Upper lobe of left lung (tissue), 4 donors: Measurements from ENCODE around the gene HACD3.

Experiments used
- EP300 ChIP-seq, 4 donors: sonication (generic); formaldehyde crosslinking; IDR thresholded peaks; one replicate each; pipeline ENCODE4 v1.5.1; 2017; ENCODE audit warnings: antibody characterized with exemption in 4 of 4, control low read depth in 2 of 4
- POLR2A ChIP-seq, 4 donors: fragments of 450-650 bp; IDR thresholded peaks; one replicate each; pipeline ENCODE4 v1.5.1; 2016 to 2017; ENCODE audit warnings: antibody characterized with exemption in 4 of 4, mild to moderate bottlenecking in 2 of 4
- POLR2AphosphoS5 ChIP-seq, 2 donors: sonication (generic); formaldehyde crosslinking; IDR thresholded peaks; one replicate each; pipeline ENCODE4 v1.5.1; 2017; ENCODE audit warnings: antibody characterized with exemption in 2 of 2
- TF ChIP-seq, protein P1 (sequence below), 6 experiments: fragments of 450-650 bp in 4 of 6; fragments of 200-600 bp in 2 of 6; sonication (generic) in 2 of 6; IDR thresholded peaks; one replicate each; pipeline ENCODE4 v1.5.1; 2016 to 2019; ENCODE audit warnings: antibody characterized with exemption in 6 of 6

DNA sequence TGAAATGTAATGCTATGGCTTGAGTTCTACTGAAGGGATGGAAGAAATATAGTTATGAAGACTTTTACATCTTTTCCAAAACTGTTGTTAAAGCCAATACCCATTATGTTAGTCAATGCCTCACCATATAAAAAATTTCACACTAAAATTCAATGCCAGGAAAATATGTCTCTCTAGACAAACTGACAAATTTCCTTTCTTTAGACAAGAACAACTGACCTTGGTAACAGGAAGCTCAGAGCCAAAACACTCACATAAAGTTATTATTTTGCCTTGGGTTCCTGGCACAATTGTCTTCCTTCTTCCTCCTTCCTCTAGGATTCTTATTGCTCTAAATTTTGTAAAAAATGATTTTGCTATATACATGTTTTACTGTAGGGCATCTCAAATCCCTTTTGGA lies 54.0 kb downstream of the HACD3 start:
- no peak for TF ChIP-seq POLR2A (IDR thresholded peaks at IDR 0.05)
- TF ChIP-seq, protein P1, sequence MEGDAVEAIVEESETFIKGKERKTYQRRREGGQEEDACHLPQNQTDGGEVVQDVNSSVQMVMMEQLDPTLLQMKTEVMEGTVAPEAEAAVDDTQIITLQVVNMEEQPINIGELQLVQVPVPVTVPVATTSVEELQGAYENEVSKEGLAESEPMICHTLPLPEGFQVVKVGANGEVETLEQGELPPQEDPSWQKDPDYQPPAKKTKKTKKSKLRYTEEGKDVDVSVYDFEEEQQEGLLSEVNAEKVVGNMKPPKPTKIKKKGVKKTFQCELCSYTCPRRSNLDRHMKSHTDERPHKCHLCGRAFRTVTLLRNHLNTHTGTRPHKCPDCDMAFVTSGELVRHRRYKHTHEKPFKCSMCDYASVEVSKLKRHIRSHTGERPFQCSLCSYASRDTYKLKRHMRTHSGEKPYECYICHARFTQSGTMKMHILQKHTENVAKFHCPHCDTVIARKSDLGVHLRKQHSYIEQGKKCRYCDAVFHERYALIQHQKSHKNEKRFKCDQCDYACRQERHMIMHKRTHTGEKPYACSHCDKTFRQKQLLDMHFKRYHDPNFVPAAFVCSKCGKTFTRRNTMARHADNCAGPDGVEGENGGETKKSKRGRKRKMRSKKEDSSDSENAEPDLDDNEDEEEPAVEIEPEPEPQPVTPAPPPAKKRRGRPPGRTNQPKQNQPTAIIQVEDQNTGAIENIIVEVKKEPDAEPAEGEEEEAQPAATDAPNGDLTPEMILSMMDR (IDR thresholded peaks at IDR 0.05): no peak
- no peak for TF ChIP-seq EP300 (IDR thresholded peaks at IDR 0.05)
- TF ChIP-seq POLR2AphosphoS5 (IDR thresholded peaks at IDR 0.05): no peak
